Neuronal stem cell (in vitro differentiated cells): ENCODE results near the gene CFLAR.

Experiments used
- DNase-seq: peaks from one replicate; pipeline ENCODE4 v3.0.0-alpha.2; 2013; ENCODE audit warnings: low spot score
- H2AFZ ChIP-seq: one replicate; pipeline ENCODE4 v1.6.1; 2013; ENCODE audit warnings: mild to moderate bottlenecking, low read length, inconsistent platforms
- H2AK5ac ChIP-seq: 2 replicates; pipeline ENCODE4 v1.6.1; 2013; ENCODE audit warnings: low read depth, mild to moderate bottlenecking, inconsistent platforms, low read length, moderate library complexity, mixed read lengths
- H2BK120ac ChIP-seq: 2 replicates; pipeline ENCODE4 v1.6.1; 2013; ENCODE audit warnings: low read depth, mild to moderate bottlenecking, inconsistent platforms, low read length, moderate library complexity, mixed read lengths
- H2BK12ac ChIP-seq: one replicate; pipeline ENCODE4 v1.6.1; 2013; ENCODE audit warnings: low read length, inconsistent platforms
- H2BK15ac ChIP-seq: 2 replicates; pipeline ENCODE4 v1.6.1; 2013; ENCODE audit warnings: mild to moderate bottlenecking, low read length, inconsistent platforms, mixed read lengths
- H2BK5ac ChIP-seq: one replicate; pipeline ENCODE4 v1.6.1; 2013; ENCODE audit warnings: inconsistent platforms, mild to moderate bottlenecking, low read length, moderate library complexity
- H3K14ac ChIP-seq: one replicate; pipeline ENCODE4 v1.6.1; 2013; ENCODE audit warnings: low read length, inconsistent platforms
- H3K18ac ChIP-seq: 2 replicates; pipeline ENCODE4 v1.6.1; 2013; ENCODE audit warnings: low read length, inconsistent platforms
- H3K23ac ChIP-seq: 2 replicates; pipeline ENCODE4 v1.6.1; 2013; ENCODE audit warnings: low read depth, mild to moderate bottlenecking, mixed read lengths, low read length, inconsistent platforms; ENCODE audit not compliant: poor library complexity
- H3K27ac ChIP-seq: replicated peaks from 3 replicates; pipeline ENCODE4 v1.5.1; 2013; ENCODE audit warnings: low read length, inconsistent platforms
- H3K27me3 ChIP-seq, 3 experiments: 2 replicates each; pipeline ENCODE4 v1.6.1; 2013; ENCODE audit warnings: low read length in 3 of 3, mild to moderate bottlenecking in 2 of 3, inconsistent platforms in 1 of 3, low read depth in 1 of 3, mixed read lengths in 1 of 3, moderate library complexity in 1 of 3; ENCODE audit not compliant: control insufficient read depth in 3 of 3, insufficient read depth in 3 of 3
- H3K36me3 ChIP-seq, 2 donors: replicated peaks in 1 of 2; 2 replicates each; pipeline ENCODE4 v1.6.1; 2013; ENCODE audit warnings: low read length in 2 of 2; ENCODE audit not compliant: control insufficient read depth in 2 of 2, insufficient read depth in 2 of 2
- H3K4ac ChIP-seq: 2 replicates; pipeline ENCODE4 v1.6.1; 2013; ENCODE audit warnings: inconsistent platforms, mild to moderate bottlenecking, low read length, moderate library complexity
- H3K4me1 ChIP-seq, 2 donors: 1 replicate in 1 of 2; 2 replicates in 1 of 2; pipeline ENCODE4 v1.6.1; 2013; ENCODE audit warnings: low read length in 2 of 2, low read depth in 1 of 2; ENCODE audit not compliant: control insufficient read depth in 2 of 2, insufficient read depth in 1 of 2
- H3K4me2 ChIP-seq: one replicate; pipeline ENCODE4 v1.6.1; 2013; ENCODE audit warnings: mild to moderate bottlenecking, low read length, inconsistent platforms; ENCODE audit not compliant: insufficient read depth, poor library complexity, severe bottlenecking
- H3K4me3 ChIP-seq, 2 donors: 2 replicates each; pipeline ENCODE4 v1.5.1; 2013; ENCODE audit warnings: low read length in 2 of 2, mild to moderate bottlenecking in 2 of 2, inconsistent platforms in 1 of 2, moderate library complexity in 1 of 2
- H3K79me1 ChIP-seq: one replicate; pipeline ENCODE4 v1.6.1; 2013; ENCODE audit warnings: low read depth, mild to moderate bottlenecking, inconsistent platforms, low read length, moderate library complexity
- H3K9ac ChIP-seq: one replicate; pipeline ENCODE4 v1.6.1; 2013; ENCODE audit warnings: mild to moderate bottlenecking, low read depth, low read length, inconsistent platforms; ENCODE audit not compliant: poor library complexity
- H3K9me3 ChIP-seq, 2 donors: replicated peaks in 1 of 2; 2 replicates each; pipeline versions ENCODE3 to v1.6.1; 2013; ENCODE audit warnings: low read length in 2 of 2, mild to moderate bottlenecking in 2 of 2, inconsistent platforms in 1 of 2, low read depth in 1 of 2, mixed read lengths in 1 of 2, moderate library complexity in 1 of 2; ENCODE audit not compliant: control insufficient read depth in 2 of 2, insufficient read depth in 1 of 2
- H4K8ac ChIP-seq: one replicate; pipeline ENCODE4 v1.6.1; 2013; ENCODE audit warnings: low read depth, mild to moderate bottlenecking, inconsistent platforms, low read length, moderate library complexity
- H4K91ac ChIP-seq: one replicate; pipeline ENCODE4 v1.6.1; 2013; ENCODE audit warnings: low read length, low read depth, mild to moderate bottlenecking, inconsistent platforms; ENCODE audit not compliant: poor library complexity
- WGBS, 2 donors: extraction: QIAGEN DNeasy Blood & Tissue Kit; methylation state at CpG; one replicate each; pipeline ENCODE4 v1.1.7; 2013; ENCODE audit warnings: missing lambda C conversion rate in 2 of 2, mixed read lengths in 1 of 2; ENCODE audit not compliant: insufficient read length in 2 of 2, insufficient replicate concordance in 1 of 2; ENCODE audit errors: extremely low coverage in 2 of 2; 5-methylcytosine and 5-hydroxymethylcytosine counted together

Gene CFLAR

DNA sequence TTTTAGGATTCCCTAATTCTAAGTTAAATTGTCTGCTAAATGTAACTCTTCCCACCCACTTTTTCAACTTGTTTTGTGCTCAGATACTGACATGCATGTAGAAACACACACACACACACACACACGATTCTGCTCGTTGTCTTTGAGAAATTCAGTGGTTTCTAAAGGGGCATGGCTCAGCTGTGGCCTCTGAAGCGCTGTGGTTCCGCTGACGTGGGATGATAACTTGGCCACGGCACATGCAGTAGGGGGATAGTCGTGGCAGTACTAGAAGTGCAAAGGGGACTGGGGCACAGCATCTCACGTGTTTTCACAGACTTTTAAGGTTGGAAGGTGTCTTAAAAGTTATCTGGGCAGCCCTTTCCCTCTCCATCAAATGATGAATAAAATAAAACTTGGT is 85.4 kb downstream of the CFLAR start:
- Histone ChIP-seq H2AK5ac (no peak overlapping the region), H3K9ac (no peak overlapping the region), H3K27ac (no peak overlapping the region), H2BK12ac (no peak overlapping the region), H4K91ac (no peak overlapping the region), H3K79me1 (no peaks in the 10 kb centered on the region), H3K9me3 (no peaks in the 10 kb centered on the region), H3K18ac (no peak overlapping the region), H3K14ac (no peak overlapping the region), H3K4ac (no peak overlapping the region), H2BK15ac (no peak overlapping the region), H2AFZ (no peak overlapping the region), H3K23ac (no peak overlapping the region), H3K4me3 (no peak overlapping the region), H2BK120ac (no peak overlapping the region), H3K36me3 (no peaks in the 10 kb centered on the region), H2BK5ac (no peak overlapping the region), H3K4me2 (no peak overlapping the region), H3K4me1 (peaks cover 0 to 2% of the 10 kb centered on the region in 2 donors), H3K27me3 (peaks cover 0 to 4% (median 0%) of the 10 kb centered on the region in 3 experiments), H4K8ac (no peak overlapping the region)
- no CpG with 5 or more reads among the region's 8 CpGs for WGBS, 2 donors
- no peak for DNase-seq

DNA sequence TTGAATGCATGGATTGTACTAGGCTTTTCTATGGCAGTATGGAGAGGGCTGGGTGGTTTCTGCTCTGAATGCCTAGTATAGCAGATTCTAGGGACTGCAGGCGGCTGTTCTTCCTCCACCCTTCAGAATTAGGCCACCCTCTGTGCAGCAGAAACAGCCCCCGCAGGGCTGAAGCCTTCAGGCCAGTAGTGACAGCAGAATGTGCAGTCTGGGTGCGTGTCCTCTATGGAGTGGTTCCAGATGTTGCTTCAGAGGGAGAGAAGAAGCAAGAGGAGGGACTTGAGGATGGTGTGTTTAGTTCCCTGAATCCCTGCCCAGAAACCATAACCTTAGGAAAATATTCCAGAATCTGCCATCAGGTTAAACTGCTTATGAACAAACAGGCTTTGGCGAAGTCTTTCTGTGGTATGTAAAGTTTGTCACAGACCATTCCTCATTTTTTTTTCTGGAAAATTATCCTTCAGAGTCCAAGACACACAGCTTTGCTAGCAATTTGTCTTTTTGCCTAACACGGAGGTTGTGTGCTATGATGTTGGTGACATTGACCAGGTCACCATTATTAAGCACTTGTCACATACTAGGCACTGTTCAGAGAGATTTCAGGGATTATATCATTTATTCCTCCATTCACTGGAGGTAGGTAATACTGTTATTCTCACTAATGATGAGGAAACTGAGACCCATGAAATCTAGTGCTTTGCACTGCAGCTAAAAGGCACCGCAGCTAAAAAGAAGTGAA is 88.1 kb downstream of the CFLAR start:
- Histone ChIP-seq H3K4me1 (peaks cover 0 to 2% of the 10 kb centered on the region in 2 donors), H3K4me2 (no peak overlapping the region), H3K14ac (no peak overlapping the region), H2AFZ (no peak overlapping the region), H3K27ac (no peak overlapping the region), H4K91ac (no peak overlapping the region), H3K23ac (no peak overlapping the region), H2BK12ac (no peak overlapping the region), H2BK5ac (no peak overlapping the region), H3K79me1 (no peaks in the 10 kb centered on the region), H3K4me3 (no peak overlapping the region), H3K9ac (no peak overlapping the region), H2BK120ac (no peak overlapping the region), H3K27me3 (peaks cover 0 to 4% (median 0%) of the 10 kb centered on the region in 3 experiments), H3K18ac (no peak overlapping the region), H3K9me3 (no peaks in the 10 kb centered on the region), H3K36me3 (no peaks in the 10 kb centered on the region), H2BK15ac (no peak overlapping the region), H3K4ac (no peak overlapping the region), H2AK5ac (no peak overlapping the region), H4K8ac (no peak overlapping the region)
- DNase-seq = no peak
- WGBS, 2 donors = no CpG with 5 or more reads among the region's 6 CpGs

DNA sequence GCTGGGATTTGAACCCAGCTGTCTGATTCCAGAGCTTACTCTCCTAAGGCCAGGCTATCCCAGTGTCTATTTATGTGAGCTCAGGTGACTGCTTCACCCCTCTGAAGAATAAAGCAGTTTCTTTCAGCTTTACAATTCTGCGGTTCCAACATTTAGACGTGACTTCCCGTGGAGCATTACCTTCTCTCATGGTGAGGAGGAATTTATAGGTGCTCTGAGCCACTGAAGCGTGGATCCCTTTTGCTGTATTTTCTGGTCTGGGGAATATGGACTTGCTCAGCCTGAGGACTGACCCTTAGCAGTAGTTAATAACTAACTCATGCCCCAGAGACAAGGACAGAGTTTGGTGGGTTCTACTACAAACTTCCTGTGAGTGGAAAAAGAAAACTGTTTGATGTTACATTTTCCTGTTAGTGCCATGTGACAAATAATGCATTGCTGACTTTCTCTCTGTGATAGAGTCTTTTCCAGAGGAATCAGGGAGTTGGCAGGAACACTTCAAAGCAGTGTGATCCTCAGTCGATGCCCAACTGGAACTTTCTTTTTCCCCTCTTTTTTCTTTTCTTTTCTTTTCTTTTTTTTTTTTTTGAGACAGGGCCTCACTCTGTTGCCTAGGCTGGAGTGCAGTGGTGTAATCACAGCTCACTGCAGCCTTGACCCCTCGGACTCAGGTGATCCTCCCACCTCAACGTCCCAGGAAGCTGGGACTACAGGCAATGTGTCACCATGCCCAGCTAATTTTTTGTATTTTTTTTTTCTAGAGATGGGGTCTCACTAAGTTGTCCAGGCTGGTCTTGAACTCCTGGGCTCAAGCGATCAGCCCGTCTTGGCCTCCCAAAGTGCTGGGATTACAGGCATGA is 88.9 kb downstream of the CFLAR start:
- Histone ChIP-seq H3K23ac (no peak overlapping the region), H3K4ac (no peak overlapping the region), H2AFZ (no peak overlapping the region), H3K9ac (no peak overlapping the region), H3K4me2 (no peak overlapping the region), H3K27me3 (peaks cover 0 to 4% (median 0%) of the 10 kb centered on the region in 3 experiments), H3K18ac (no peak overlapping the region), H2BK12ac (no peak overlapping the region), H3K4me1 (peaks cover 0 to 2% of the 10 kb centered on the region in 2 donors), H4K91ac (no peak overlapping the region), H3K9me3 (no peaks in the 10 kb centered on the region), H2BK5ac (no peak overlapping the region), H2BK120ac (no peak overlapping the region), H4K8ac (no peak overlapping the region), H3K36me3 (no peaks in the 10 kb centered on the region), H3K4me3 (no peak overlapping the region), H2AK5ac (no peak overlapping the region), H2BK15ac (no peak overlapping the region), H3K27ac (no peak overlapping the region), H3K79me1 (no peaks in the 10 kb centered on the region), H3K14ac (no peak overlapping the region)
- WGBS, 2 donors = no CpG with 5 or more reads among the region's 9 CpGs
- DNase-seq = no peak

DNA sequence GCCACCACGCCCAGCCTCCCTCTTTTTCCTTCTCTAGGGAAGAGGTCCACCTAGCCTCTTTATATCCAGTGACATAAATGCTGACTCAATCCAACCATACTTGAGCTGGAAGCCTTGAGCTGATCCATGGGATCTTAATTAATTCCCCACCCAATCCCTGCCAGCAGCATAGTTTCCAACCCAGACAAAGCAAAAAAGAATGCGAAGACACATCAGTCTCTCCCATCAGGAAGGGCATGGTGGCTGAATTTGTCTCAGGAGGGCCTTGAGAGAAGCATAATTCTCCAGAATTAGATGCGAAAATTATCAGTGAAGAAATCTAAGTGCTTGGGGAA is 89.5 kb downstream of the CFLAR start:
- Histone ChIP-seq H3K23ac (no peak overlapping the region), H4K91ac (no peak overlapping the region), H3K18ac (no peak overlapping the region), H3K27me3 (peaks cover 0 to 4% (median 0%) of the 10 kb centered on the region in 3 experiments), H3K9ac (no peak overlapping the region), H3K4ac (no peak overlapping the region), H3K36me3 (no peaks in the 10 kb centered on the region), H3K79me1 (no peaks in the 10 kb centered on the region), H2BK120ac (no peak overlapping the region), H3K4me1 (peaks cover 0 to 2% of the 10 kb centered on the region in 2 donors), H2BK12ac (no peak overlapping the region), H2AK5ac (no peak overlapping the region), H3K4me3 (no peak overlapping the region), H2BK5ac (no peak overlapping the region), H2AFZ (no peak overlapping the region), H3K9me3 (no peaks in the 10 kb centered on the region), H3K14ac (no peak overlapping the region), H2BK15ac (no peak overlapping the region), H3K4me2 (no peak overlapping the region), H3K27ac (no peak overlapping the region), H4K8ac (no peak overlapping the region)
- DNase-seq = no peak
- WGBS, 2 donors = no CpG with 5 or more reads among the region's 3 CpGs
